HEK293T (cell line): ENCODE data around the gene SEMA4D.

Experiments
- ARNT ChIP-seq: fragments of 450-650 bp; IDR thresholded peaks from 2 replicates; pipeline ENCODE4 v1.6.1; 2017; ENCODE audit warnings: mild to moderate bottlenecking
- BHLHE40 ChIP-seq: fragments of 450-650 bp; IDR thresholded peaks from 2 replicates; pipeline ENCODE4 v1.6.1; 2016; ENCODE audit warnings: mild to moderate bottlenecking, moderate library complexity, borderline replicate concordance
- CTBP1 ChIP-seq: fragments of 450-650 bp; IDR thresholded peaks from 2 replicates; pipeline ENCODE4 v1.6.1; 2016; ENCODE audit warnings: borderline replicate concordance
- FOXA1 ChIP-seq: fragments of 450-650 bp; IDR thresholded peaks from 2 replicates; pipeline ENCODE4 v1.6.1; 2016; ENCODE audit warnings: mild to moderate bottlenecking
- FOXK2 ChIP-seq: fragments of 450-650 bp; IDR thresholded peaks from 2 replicates; pipeline ENCODE4 v1.6.1; 2016; ENCODE audit warnings: mild to moderate bottlenecking
- FOXM1 ChIP-seq: fragments of 450-650 bp; IDR thresholded peaks from 2 replicates; pipeline ENCODE4 v1.6.1; 2017; ENCODE audit warnings: mild to moderate bottlenecking, borderline replicate concordance
- HDGF ChIP-seq: fragments of 450-650 bp; IDR thresholded peaks from 2 replicates; pipeline ENCODE4 v1.6.1; 2017; ENCODE audit warnings: antibody characterized with exemption, borderline replicate concordance
- SP1 ChIP-seq: fragments of 450-650 bp; IDR thresholded peaks from 2 replicates; pipeline ENCODE4 v1.6.1; 2017
- SUZ12 ChIP-seq: fragments of 450-650 bp; IDR thresholded peaks from 2 replicates; pipeline ENCODE4 v1.6.1; 2016; ENCODE audit warnings: mild to moderate bottlenecking
- TARDBP ChIP-seq: fragments of 450-650 bp; IDR thresholded peaks from 2 replicates; pipeline ENCODE4 v1.6.1; 2016
- ZNF384 ChIP-seq: fragments of 450-650 bp; IDR thresholded peaks from 2 replicates; pipeline ENCODE4 v1.6.1; 2016

DNA sequence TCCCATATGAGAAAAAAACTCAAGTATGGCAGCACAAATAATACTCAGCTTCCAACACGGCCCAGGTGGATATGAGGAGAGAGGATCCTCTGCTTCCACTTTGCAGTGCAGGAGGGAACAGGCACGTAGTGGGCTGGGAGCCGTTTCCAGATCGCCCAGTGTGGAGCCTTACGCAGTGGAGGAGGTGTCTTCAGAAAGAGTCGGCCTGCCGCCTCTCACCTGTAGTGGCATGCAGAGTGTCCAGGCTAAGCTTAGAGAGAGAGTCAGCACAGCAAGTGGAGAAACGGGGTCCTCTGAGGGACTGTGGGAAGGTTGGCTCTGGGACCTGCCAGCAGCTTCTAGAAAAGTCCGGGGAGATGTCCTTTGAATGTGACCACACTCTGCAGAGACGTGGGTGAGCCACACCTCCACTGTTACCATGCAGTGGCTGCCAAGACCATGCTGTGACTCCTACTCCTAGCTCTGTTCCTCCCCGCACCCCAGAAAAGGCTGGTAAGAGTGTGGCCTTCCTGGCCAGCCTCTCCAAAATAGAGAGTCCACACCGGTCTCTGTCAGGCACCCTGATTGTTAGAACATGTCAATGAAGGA, 3.5 kb upstream of the SEMA4D start:
- TF ChIP-seq SP1 (no peak), ZNF384 (no peak), SUZ12 (no peak), HDGF (no peak), ARNT (no peak), FOXA1 (no peak), CTBP1 (no peak), FOXM1 (no peak), FOXK2 (no peak), TARDBP (no peak), BHLHE40 (no peak)
